GM18499 (cell line): ENCODE results near the gene SERPINB6.
A peak's percentile ranks its signal among the peaks of the same experiment; 100 is the strongest.
"Not testable (repeated sequence)": the region's sequence is repeated elsewhere in the genome, so short reads cannot be mapped to it uniquely, and the experiment has no call there.

Experiments
- ATAC-seq: cut with Tn5 transposase; IDR thresholded peaks from one replicate; pipeline ENCODE4 v1.9.1; 2021; ENCODE audit warnings: moderate number of reproducible peaks; ENCODE audit not compliant: insufficient read depth, unreplicated experiment

SERPINB6 gene

GRCh38 chr6:3001146-3001772, 29.9 kb upstream of the SERPINB6 start:
- no peak for ATAC-seq

- ATAC-seq: no peak
Observed at GRCh38 chr6:2999618-3000557, 28.5 kb upstream of the SERPINB6 start, which contains the start of gene NQO2. NQO2 (plus strand) TSS chr6:2999894; CDS start chr6:3006553, 6,659 bp downstream.

- ATAC-seq: no peak
Observed at GRCh38 chr6:2998998-2999617, 27.7 kb upstream of the SERPINB6 start.

- not testable (repeated sequence) for ATAC-seq
Observed at GRCh38 chr6:2998249-2998997, 27.1 kb upstream of the SERPINB6 start.

GRCh38 chr6:2993755-2994317, 22.5 kb upstream of the SERPINB6 start:
- no peak for ATAC-seq

GRCh38 chr6:2992330-2992979, 21.1 kb upstream of the SERPINB6 start:
- no peak for ATAC-seq

- no peak for ATAC-seq
Observed at GRCh38 chr6:2990932-2991506, 19.7 kb upstream of the SERPINB6 start.

- ATAC-seq: no peak
Observed at GRCh38 chr6:2990248-2990931, 19.0 kb upstream of the SERPINB6 start.

GRCh38 chr6:2989332-2990247, 18.2 kb upstream of the SERPINB6 start:
- peak; percentile 44 for ATAC-seq

- peak; percentile 13 for ATAC-seq
Observed at GRCh38 chr6:2988426-2989331, 17.3 kb upstream of the SERPINB6 start.

GRCh38 chr6:2988094-2988425, 16.7 kb upstream of the SERPINB6 start:
- no peak for ATAC-seq

- no peak for ATAC-seq
Observed at GRCh38 chr6:2986722-2987221, 15.4 kb upstream of the SERPINB6 start.

- no peak for ATAC-seq
Observed at GRCh38 chr6:2984738-2985406, 13.5 kb upstream of the SERPINB6 start.

- ATAC-seq: no peak
Observed at GRCh38 chr6:2982426-2983117, 11.2 kb upstream of the SERPINB6 start.

- no peak for ATAC-seq
Observed at GRCh38 chr6:2980465-2980855, 9.1 kb upstream of the SERPINB6 start.
